H9 (cell line): ENCODE measurements around the gene IRX4. TPM values are rescaled to one million over a fixed set of nuclear protein-coding genes. Genes with fewer than 3 reads are reported as not detected.

ENCODE experiments used
- DNase-seq: peaks from one replicate; pipeline ENCODE4 v3.0.0-alpha.2; 2017
- H2AFZ ChIP-seq: one replicate; pipeline ENCODE4 v1.6.1; 2013; ENCODE audit warnings: mild to moderate bottlenecking, low read length, control low read depth, moderate library complexity
- H2AK5ac ChIP-seq: 2 replicates; pipeline ENCODE4 v1.6.1; 2013; ENCODE audit warnings: low read length, control low read depth, mixed read lengths; ENCODE audit not compliant: insufficient read length
- H2BK120ac ChIP-seq: one replicate; pipeline ENCODE4 v1.6.1; 2013; ENCODE audit warnings: low read depth, mild to moderate bottlenecking, low read length, control low read depth, inconsistent platforms; ENCODE audit not compliant: poor library complexity, severe bottlenecking
- H2BK12ac ChIP-seq: 2 replicates; pipeline ENCODE4 v1.6.1; 2013; ENCODE audit warnings: low read length, control low read depth, mixed read lengths, low read depth; ENCODE audit not compliant: insufficient read length
- H2BK15ac ChIP-seq: 2 replicates; pipeline ENCODE4 v1.6.1; 2013; ENCODE audit warnings: low read depth, low read length, control low read depth
- H2BK20ac ChIP-seq: one replicate; pipeline ENCODE4 v1.6.1; 2013; ENCODE audit warnings: low read depth, mild to moderate bottlenecking, low read length, control low read depth, inconsistent platforms; ENCODE audit not compliant: poor library complexity, severe bottlenecking
- H2BK5ac ChIP-seq: 2 replicates; pipeline ENCODE4 v1.6.1; 2013; ENCODE audit warnings: low read length, control low read depth, mixed read lengths; ENCODE audit not compliant: insufficient read length
- H3K14ac ChIP-seq: 2 replicates; pipeline ENCODE4 v1.6.1; 2013; ENCODE audit warnings: low read length, control low read depth; ENCODE audit not compliant: insufficient read depth
- H3K18ac ChIP-seq: 2 replicates; pipeline ENCODE4 v1.6.1; 2013; ENCODE audit warnings: low read depth, mild to moderate bottlenecking, mixed read lengths, low read length, control low read depth; ENCODE audit not compliant: insufficient read length
- H3K23ac ChIP-seq: 2 replicates; pipeline ENCODE4 v1.6.1; 2013; ENCODE audit warnings: low read length, control low read depth, mixed read lengths, low read depth; ENCODE audit not compliant: insufficient read length
- H3K23me2 ChIP-seq: 2 replicates; pipeline ENCODE4 v1.6.1; 2013; ENCODE audit warnings: low read depth, mild to moderate bottlenecking, mixed read lengths, low read length, control low read depth; ENCODE audit not compliant: insufficient read length, poor library complexity, severe bottlenecking
- H3K27ac ChIP-seq: 2 replicates; pipeline ENCODE4 v1.5.1; 2013; ENCODE audit warnings: low read length, control low read depth, mixed read lengths, low read depth; ENCODE audit not compliant: insufficient read length
- H3K27me3 ChIP-seq: 2 replicates; pipeline ENCODE4 v1.6.1; 2013; ENCODE audit warnings: low read length, control low read depth, inconsistent platforms; ENCODE audit not compliant: insufficient read depth
- H3K4ac ChIP-seq: 2 replicates; pipeline ENCODE4 v1.6.1; 2013; ENCODE audit warnings: low read depth, mild to moderate bottlenecking, control low read depth, inconsistent platforms, low read length, moderate library complexity
- H3K4me1 ChIP-seq: 2 replicates; pipeline ENCODE4 v1.6.1; 2013; ENCODE audit warnings: low read length, control low read depth, inconsistent platforms; ENCODE audit not compliant: insufficient read depth
- H3K4me2 ChIP-seq: 2 replicates; pipeline ENCODE4 v1.6.1; 2013; ENCODE audit warnings: low read length, control low read depth, mixed read lengths; ENCODE audit not compliant: insufficient read length, insufficient read depth
- H3K56ac ChIP-seq: 2 replicates; pipeline ENCODE4 v1.6.1; 2013; ENCODE audit warnings: low read depth, mild to moderate bottlenecking, mixed read lengths, low read length, control low read depth; ENCODE audit not compliant: insufficient read length
- H3K79me1 ChIP-seq: 2 replicates; pipeline ENCODE4 v1.6.1; 2013; ENCODE audit warnings: low read depth, mild to moderate bottlenecking, moderate library complexity, low read length, control low read depth, inconsistent platforms; ENCODE audit not compliant: insufficient read depth, poor library complexity, severe bottlenecking
- H3K79me2 ChIP-seq: 2 replicates; pipeline ENCODE4 v1.6.1; 2013; ENCODE audit warnings: low read length, control low read depth, inconsistent platforms; ENCODE audit not compliant: insufficient read depth
- H3K9ac ChIP-seq: 2 replicates; pipeline ENCODE4 v1.6.1; 2013; ENCODE audit warnings: low read length, control low read depth, mixed read lengths; ENCODE audit not compliant: insufficient read length; ENCODE audit errors: extremely low read depth
- H3K9me3 ChIP-seq: one replicate; pipeline ENCODE4 v1.6.1; 2013; ENCODE audit warnings: low read depth, low read length, inconsistent platforms; ENCODE audit not compliant: control insufficient read depth
- H3T11ph ChIP-seq: one replicate; pipeline ENCODE4 v1.6.1; 2013; ENCODE audit warnings: mild to moderate bottlenecking, low read length, control low read depth, inconsistent platforms
- H4K20me1 ChIP-seq: one replicate; pipeline ENCODE4 v1.6.1; 2013; ENCODE audit not compliant: control insufficient read depth, insufficient read length, insufficient read depth
- H4K5ac ChIP-seq: 2 replicates; pipeline ENCODE4 v1.6.1; 2013; ENCODE audit warnings: low read depth, mild to moderate bottlenecking, mixed read lengths, low read length, control low read depth; ENCODE audit not compliant: insufficient read length
- H4K8ac ChIP-seq: replicated peaks from 2 replicates; pipeline ENCODE4 v1.6.1; 2013; ENCODE audit warnings: low read length, control low read depth, mixed read lengths, low read depth; ENCODE audit not compliant: insufficient read length
- H4K91ac ChIP-seq: 2 replicates; pipeline ENCODE4 v1.6.1; 2013; ENCODE audit warnings: low read depth, mild to moderate bottlenecking, moderate library complexity, mixed read lengths, low read length, control low read depth; ENCODE audit not compliant: insufficient read length
- H3K27ac Mint-ChIP-seq, 3 experiments: 2 replicates in 2 of 3; 3 replicates in 1 of 3; pipeline ENCODE4 v1.8.0; 2020 to 2021; ENCODE audit warnings: mixed read lengths in 3 of 3, mild to moderate bottlenecking in 1 of 3, moderate library complexity in 1 of 3
- H3K27me3 Mint-ChIP-seq: 2 replicates; pipeline ENCODE4 v1.8.0; 2021; ENCODE audit warnings: low read depth, mild to moderate bottlenecking, moderate library complexity, mixed read lengths
- H3K36me3 Mint-ChIP-seq, 3 experiments: 2 replicates in 2 of 3; 3 replicates in 1 of 3; pipeline ENCODE4 v1.8.0; 2020 to 2021; ENCODE audit warnings: low read depth in 3 of 3, mixed read lengths in 3 of 3; ENCODE audit not compliant: insufficient read depth in 1 of 3
- H3K4me1 Mint-ChIP-seq, 2 experiments: 2 replicates each; pipeline ENCODE4 v1.8.0; 2020; ENCODE audit warnings: mixed read lengths in 2 of 2
- H3K4me3 Mint-ChIP-seq, 2 experiments: 2 replicates in 1 of 2; 3 replicates in 1 of 2; pipeline ENCODE4 v1.8.0; 2020 to 2021; ENCODE audit warnings: mild to moderate bottlenecking in 2 of 2, mixed read lengths in 2 of 2, moderate library complexity in 1 of 2
- H3K9me3 Mint-ChIP-seq, 2 experiments: 2 replicates in 1 of 2; 3 replicates in 1 of 2; pipeline ENCODE4 v1.8.0; 2020; ENCODE audit warnings: mild to moderate bottlenecking in 2 of 2, mixed read lengths in 2 of 2, moderate library complexity in 1 of 2
- CTCF ChIP-seq: fragments of 200-600 bp; sonication (generic); conservative IDR thresholded peaks from 3 replicates; pipeline ENCODE4 v1.8.0; 2021; ENCODE audit warnings: antibody characterized with exemption, mild to moderate bottlenecking
- WGBS: extraction: QIAGEN DNeasy Blood & Tissue Kit; methylation state at CpG from one replicate; pipeline ENCODE4 v1.1.7; 2013; ENCODE audit warnings: missing lambda C conversion rate, low lambda C conversion rate, mixed read lengths; ENCODE audit not compliant: insufficient read length; ENCODE audit errors: extremely low coverage; 5-methylcytosine and 5-hydroxymethylcytosine counted together
- total RNA-seq: library from RNA; stranded (reverse); gene quantifications from 2 replicates; pipeline ENCODE4 v1.2.1, GENCODE V29; 2021

The IRX4 gene
- total RNA-seq, 1 experiment from 2014 or later: 3.2 TPM

GRCh38 chr5:1897386-1897785 is 14.7 kb upstream of the IRX4 start:
- Histone ChIP-seq H3K27ac (no peak overlapping the region), H3K27me3 (no peaks in the 10 kb centered on the region; the same call in 1 of the 2 replicates)

More at GRCh38 chr5:1897386-1897785, 14.7 kb upstream of the IRX4 start:
- no peaks in the 10 kb centered on the region for H3K36me3 Mint-ChIP-seq
- no peak overlapping the region for H2BK5ac ChIP-seq
- no peak for DNase-seq
- H4K91ac ChIP-seq: no peak overlapping the region
- H3K4me2 ChIP-seq: no peak overlapping the region
- WGBS: no CpG with 5 or more reads among the region's 11 CpGs
- H3K4me3 Mint-ChIP-seq: no peak overlapping the region
- H3K23me2 ChIP-seq: no peaks in the 10 kb centered on the region
- H3K9me3 ChIP-seq: no peaks in the 10 kb centered on the region
- H3K9me3 Mint-ChIP-seq: peaks cover 0 to 4% of the 10 kb centered on the region in 2 experiments; a peak in 1 of 5 replicates
- peaks cover 66% of the 10 kb centered on the region for H3K27me3 Mint-ChIP-seq
- no peak overlapping the region for H2BK12ac ChIP-seq
- H3K79me1 ChIP-seq: no peaks in the 10 kb centered on the region
- no peak overlapping the region for H3T11ph ChIP-seq
- no peak overlapping the region for H2BK120ac ChIP-seq
- H3K4me1 Mint-ChIP-seq: peaks cover 4 to 5% of the 10 kb centered on the region in 2 experiments; a peak in 2 of 4 replicates
- TF ChIP-seq CTCF: no peak
- H4K8ac ChIP-seq: no peak overlapping the region
- H4K5ac ChIP-seq: no peak overlapping the region
- no peak overlapping the region for H3K4ac ChIP-seq
- no peaks in the 10 kb centered on the region for H3K79me2 ChIP-seq
- no peak overlapping the region for H3K27ac Mint-ChIP-seq
- H3K23ac ChIP-seq: no peak overlapping the region
- no peaks in the 10 kb centered on the region for H4K20me1 ChIP-seq
- H3K18ac ChIP-seq: no peak overlapping the region
- H2AK5ac ChIP-seq: no peak overlapping the region
- H2BK20ac ChIP-seq: no peak overlapping the region
- H3K14ac ChIP-seq: no peak overlapping the region; the same call in 1 of the 2 replicates
- H2AFZ ChIP-seq: no peak overlapping the region
- no peak overlapping the region for H3K56ac ChIP-seq
- H3K4me1 ChIP-seq: no peaks in the 10 kb centered on the region
- no peak overlapping the region for H2BK15ac ChIP-seq
- H3K9ac ChIP-seq: no peak overlapping the region
